Esophagus squamous epithelium (tissue), 4 donors: ENCODE data around the gene KNDC1.

Source experiments
- POLR2A ChIP-seq, 4 donors: fragments of 450-650 bp; IDR thresholded peaks; one replicate each; pipeline ENCODE4 v1.6.1; 2017; ENCODE audit warnings: antibody characterized with exemption in 4 of 4, mild to moderate bottlenecking in 4 of 4, moderate library complexity in 3 of 4
- TF ChIP-seq, protein P1 (sequence below), 6 experiments: fragments of 450-650 bp in 4 of 6; fragments of 200-600 bp in 2 of 6; sonication (generic) in 2 of 6; IDR thresholded peaks; one replicate each; pipeline ENCODE4 v1.5.1; 2016 to 2019; ENCODE audit warnings: antibody characterized with exemption in 6 of 6, mild to moderate bottlenecking in 4 of 6, moderate library complexity in 4 of 6

DNA sequence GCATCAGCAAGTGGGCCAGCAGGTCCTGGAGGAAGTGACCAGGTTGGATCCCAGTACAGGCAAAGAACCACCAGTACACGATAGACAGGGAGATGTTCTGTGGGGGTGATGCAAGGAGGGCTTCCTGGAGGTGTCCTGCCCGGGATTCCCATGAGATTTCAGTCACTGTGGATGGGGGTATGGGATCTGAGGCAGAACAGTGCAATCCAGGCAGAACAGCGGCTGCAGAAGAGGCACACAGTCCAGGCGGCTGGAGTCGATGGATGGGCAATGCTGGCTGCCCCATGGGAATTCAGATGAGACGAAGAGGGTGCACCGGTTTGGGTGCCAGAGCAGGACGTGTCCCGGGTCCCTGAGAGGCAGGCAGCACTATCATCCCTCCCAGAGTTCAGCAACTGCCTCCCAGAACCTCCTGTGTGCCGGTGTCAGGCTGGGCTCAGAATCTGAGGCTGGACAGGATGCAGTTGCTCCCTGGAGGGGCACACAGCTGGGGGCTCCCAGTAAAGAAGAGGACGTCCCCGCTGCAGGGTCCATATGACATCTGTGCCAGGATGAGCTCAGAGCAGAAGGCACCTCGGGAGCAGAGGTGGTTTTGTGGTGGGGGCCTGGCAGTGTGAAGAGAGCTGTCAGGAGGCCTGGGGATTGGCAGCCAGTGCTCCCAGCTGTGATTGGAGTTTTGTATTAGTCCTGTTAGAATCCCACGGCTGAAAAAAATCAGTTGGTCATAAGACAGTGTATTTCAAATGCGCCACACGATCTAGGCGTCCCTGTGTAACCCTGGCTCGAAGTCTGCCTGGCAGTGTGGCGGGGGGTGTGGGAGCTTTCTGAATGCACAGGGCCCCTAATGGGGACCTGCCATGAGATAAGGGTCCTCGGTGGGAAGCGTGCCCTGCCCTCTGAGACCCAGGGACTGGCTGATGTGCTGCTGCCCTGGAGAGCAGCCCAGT, 3.2 kb downstream of the KNDC1 start:
- TF ChIP-seq, protein P1, sequence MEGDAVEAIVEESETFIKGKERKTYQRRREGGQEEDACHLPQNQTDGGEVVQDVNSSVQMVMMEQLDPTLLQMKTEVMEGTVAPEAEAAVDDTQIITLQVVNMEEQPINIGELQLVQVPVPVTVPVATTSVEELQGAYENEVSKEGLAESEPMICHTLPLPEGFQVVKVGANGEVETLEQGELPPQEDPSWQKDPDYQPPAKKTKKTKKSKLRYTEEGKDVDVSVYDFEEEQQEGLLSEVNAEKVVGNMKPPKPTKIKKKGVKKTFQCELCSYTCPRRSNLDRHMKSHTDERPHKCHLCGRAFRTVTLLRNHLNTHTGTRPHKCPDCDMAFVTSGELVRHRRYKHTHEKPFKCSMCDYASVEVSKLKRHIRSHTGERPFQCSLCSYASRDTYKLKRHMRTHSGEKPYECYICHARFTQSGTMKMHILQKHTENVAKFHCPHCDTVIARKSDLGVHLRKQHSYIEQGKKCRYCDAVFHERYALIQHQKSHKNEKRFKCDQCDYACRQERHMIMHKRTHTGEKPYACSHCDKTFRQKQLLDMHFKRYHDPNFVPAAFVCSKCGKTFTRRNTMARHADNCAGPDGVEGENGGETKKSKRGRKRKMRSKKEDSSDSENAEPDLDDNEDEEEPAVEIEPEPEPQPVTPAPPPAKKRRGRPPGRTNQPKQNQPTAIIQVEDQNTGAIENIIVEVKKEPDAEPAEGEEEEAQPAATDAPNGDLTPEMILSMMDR (IDR thresholded peaks at IDR 0.05) = no peak
- no peak for TF ChIP-seq POLR2A (IDR thresholded peaks at IDR 0.05)
